ENCODE measurements around the gene SIM1.

The SIM1 gene

DNA sequence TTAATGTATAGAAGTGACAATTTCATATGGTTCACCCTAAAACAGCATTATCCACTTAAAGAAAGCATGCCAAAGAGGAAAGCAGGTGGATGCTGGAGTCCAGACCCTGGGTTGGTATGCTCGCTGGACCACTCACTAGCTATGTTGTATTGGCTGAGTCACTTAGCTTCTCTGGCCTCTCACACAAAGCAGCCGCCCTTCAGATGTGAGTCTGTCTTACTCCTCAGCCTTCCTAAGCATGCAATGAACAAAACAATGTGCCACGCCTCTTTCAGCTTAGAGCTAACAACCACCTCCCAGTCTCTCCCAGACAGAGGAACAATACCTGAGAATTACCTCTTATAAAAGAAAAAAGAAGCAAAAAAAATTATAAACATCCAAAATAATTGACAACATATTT lies 29.4 kb downstream of the SIM1 start:
- Histone ChIP-seq H3K9me3 (ENCODE audit: insufficient read depth, low read length) (no peaks in the 10 kb centered on the region), H3K4me3 (ENCODE audit: low read length) (no peak overlapping the region), H3K79me2 (ENCODE audit: low read length) (no peaks in the 10 kb centered on the region), H3K9ac (ENCODE audit: low read length) (no peak overlapping the region), H3K4me1 (ENCODE audit: low read length) (no peaks in the 10 kb centered on the region), H4K20me1 (ENCODE audit: insufficient read depth, low read length) (no peaks in the 10 kb centered on the region), H3K4me2 (ENCODE audit: low read length) (no peak overlapping the region), H2AFZ (ENCODE audit: low read depth, low read length) (no peak overlapping the region), H3K36me3 (replicated peaks; ENCODE audit: low read depth, low read length) (no peaks in the 10 kb centered on the region), H3K27ac (ENCODE audit: low read length) (no peak overlapping the region), H3K27me3 (ENCODE audit: low read depth, low read length) (no peaks in the 10 kb centered on the region)
- no peak for TF ChIP-seq EZH2phosphoT487 (IDR thresholded peaks at IDR 0.05; ENCODE audit: low read depth)
- no peak for TF ChIP-seq CTCF (IDR thresholded peaks at IDR 0.05; ENCODE audit: low read depth, low read length)

DNA sequence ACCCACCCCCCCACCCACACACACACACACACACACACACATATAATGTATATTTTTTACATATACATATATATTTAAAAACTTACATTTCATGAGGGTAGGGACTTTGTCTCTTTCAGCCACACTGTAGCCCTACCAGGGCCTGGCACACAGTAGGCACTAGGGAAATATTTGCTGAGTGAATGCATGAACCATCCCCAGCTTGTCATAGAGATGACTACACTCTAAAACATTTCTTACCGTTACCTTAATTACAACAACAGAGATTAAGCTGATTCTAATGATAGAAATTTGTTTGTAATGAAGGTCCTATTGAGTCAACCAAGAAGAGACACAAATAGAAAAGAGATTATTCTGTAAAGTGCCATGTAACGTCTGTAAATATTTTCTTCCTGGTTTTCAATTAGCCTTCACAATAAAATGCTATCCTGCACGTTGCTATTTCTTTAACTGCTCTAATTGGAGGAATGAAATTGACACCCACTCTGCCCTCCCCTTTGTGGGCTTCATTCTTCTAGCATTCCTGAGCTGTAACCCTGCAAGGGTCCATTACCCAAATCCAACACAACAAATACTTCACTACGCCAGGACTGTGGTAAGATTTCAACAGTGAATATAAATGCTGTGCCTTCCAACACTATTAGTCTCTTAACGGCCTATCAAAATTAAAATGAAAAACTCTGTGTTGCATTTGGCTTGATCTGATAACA lies 30.8 kb downstream of the SIM1 start:
- Histone ChIP-seq H3K79me2 (ENCODE audit: low read length) (no peaks in the 10 kb centered on the region), H3K9ac (ENCODE audit: low read length) (no peak overlapping the region), H3K27me3 (ENCODE audit: low read depth, low read length) (no peaks in the 10 kb centered on the region), H3K9me3 (ENCODE audit: insufficient read depth, low read length) (no peaks in the 10 kb centered on the region), H3K27ac (ENCODE audit: low read length) (no peak overlapping the region), H3K4me1 (ENCODE audit: low read length) (no peaks in the 10 kb centered on the region), H2AFZ (ENCODE audit: low read depth, low read length) (no peak overlapping the region), H4K20me1 (ENCODE audit: insufficient read depth, low read length) (no peaks in the 10 kb centered on the region), H3K4me2 (ENCODE audit: low read length) (no peak overlapping the region), H3K4me3 (ENCODE audit: low read length) (no peak overlapping the region), H3K36me3 (replicated peaks; ENCODE audit: low read depth, low read length) (no peaks in the 10 kb centered on the region)
- TF ChIP-seq EZH2phosphoT487 (IDR thresholded peaks at IDR 0.05; ENCODE audit: low read depth) (no peak), CTCF (IDR thresholded peaks at IDR 0.05; ENCODE audit: low read depth, low read length) (no peak)

GRCh38 chr6:100432136-100432535 lies 32.6 kb downstream of the SIM1 start:
- Histone ChIP-seq H3K79me2 (ENCODE audit: low read length) (no peaks in the 10 kb centered on the region), H3K9me3 (ENCODE audit: insufficient read depth, low read length) (no peaks in the 10 kb centered on the region), H3K27me3 (ENCODE audit: low read depth, low read length) (no peaks in the 10 kb centered on the region), H3K36me3 (replicated peaks; ENCODE audit: low read depth, low read length) (no peaks in the 10 kb centered on the region), H3K9ac (ENCODE audit: low read length) (no peak overlapping the region), H4K20me1 (ENCODE audit: insufficient read depth, low read length) (no peaks in the 10 kb centered on the region), H3K4me2 (ENCODE audit: low read length) (no peak overlapping the region), H3K4me3 (ENCODE audit: low read length) (no peak overlapping the region), H3K27ac (ENCODE audit: low read length) (no peak overlapping the region), H2AFZ (ENCODE audit: low read depth, low read length) (no peak overlapping the region), H3K4me1 (ENCODE audit: low read length) (no peaks in the 10 kb centered on the region)
- TF ChIP-seq CTCF (IDR thresholded peaks at IDR 0.05; ENCODE audit: low read depth, low read length) (no peak), EZH2phosphoT487 (IDR thresholded peaks at IDR 0.05; ENCODE audit: low read depth) (no peak)

GRCh38 chr6:100430962-100431361 lies 33.8 kb downstream of the SIM1 start:
- H3K27ac ChIP-seq (ENCODE audit: low read length), result no peak overlapping the region
- TF ChIP-seq EZH2phosphoT487 (IDR thresholded peaks at IDR 0.05; ENCODE audit: low read depth) (no peak), CTCF (IDR thresholded peaks at IDR 0.05; ENCODE audit: low read depth, low read length) (no peak)
- H3K79me2 ChIP-seq (ENCODE audit: low read length), result no peaks in the 10 kb centered on the region
- no peaks in the 10 kb centered on the region for H3K4me1 ChIP-seq (ENCODE audit: low read length)
- H3K9me3 ChIP-seq (ENCODE audit: insufficient read depth, low read length), result no peaks in the 10 kb centered on the region
- H3K4me2 ChIP-seq (ENCODE audit: low read length), result no peak overlapping the region
- no peaks in the 10 kb centered on the region for H3K36me3 ChIP-seq (replicated peaks; ENCODE audit: low read depth, low read length)
- no peaks in the 10 kb centered on the region for H3K27me3 ChIP-seq (ENCODE audit: low read depth, low read length)
- H2AFZ ChIP-seq (ENCODE audit: low read depth, low read length), result no peak overlapping the region
- no peaks in the 10 kb centered on the region for H4K20me1 ChIP-seq (ENCODE audit: insufficient read depth, low read length)
- no peak overlapping the region for H3K4me3 ChIP-seq (ENCODE audit: low read length)
- no peak overlapping the region for H3K9ac ChIP-seq (ENCODE audit: low read length)

All from OCI-LY3 (cell line).